Measurements from ENCODE around the gene NLRP14.

The NLRP14 gene

DNA sequence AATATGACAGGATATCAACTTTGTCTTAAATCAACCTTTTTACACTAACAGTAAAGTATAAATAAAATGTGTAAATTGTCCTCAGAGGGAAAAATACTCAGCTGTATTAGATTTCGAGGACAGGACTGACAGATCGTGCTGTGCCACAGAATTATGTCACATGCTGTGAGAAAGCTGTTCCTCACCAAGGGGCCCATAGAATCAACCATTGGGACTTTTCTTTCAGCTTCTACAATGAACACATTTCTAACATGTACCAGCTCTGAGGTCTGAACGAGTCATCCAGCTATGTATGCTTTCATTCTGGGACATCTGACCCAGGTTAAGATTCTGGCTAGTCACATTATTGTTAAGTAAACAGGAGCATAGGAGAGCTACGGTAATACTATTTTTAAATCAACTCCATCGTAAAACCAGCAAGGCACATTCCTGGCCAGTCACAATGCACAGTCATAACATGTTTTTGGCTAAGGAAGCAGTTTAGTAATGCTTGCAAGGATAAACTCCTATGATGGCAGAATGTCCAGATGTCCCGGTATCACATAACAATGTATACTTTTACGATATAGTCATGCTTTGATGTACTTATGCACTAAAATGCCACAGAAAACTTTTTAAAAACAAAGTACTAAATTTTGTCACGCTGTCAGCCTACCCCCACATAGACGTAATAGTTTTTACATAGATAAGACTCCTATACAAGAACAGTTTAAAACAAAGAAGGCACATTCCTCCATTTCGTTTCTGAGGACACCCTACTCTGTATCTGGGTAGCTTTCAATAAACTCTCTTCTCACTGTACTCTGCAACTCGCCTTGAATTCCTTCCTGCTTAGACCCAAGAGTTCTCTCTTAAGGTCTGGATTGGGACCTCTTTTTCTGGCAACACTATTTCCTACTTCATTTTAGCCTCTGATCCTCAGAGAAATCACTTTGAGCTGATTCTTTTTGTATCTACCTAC lies 27.5 kb upstream of the NLRP14 start:
- Histone ChIP-seq H3K4me2 (ENCODE audit: insufficient read depth, low read length) (no peak overlapping the region), H3K79me2 (ENCODE audit: insufficient read depth, low read length) (no peaks in the 10 kb centered on the region), H3K27ac (ENCODE audit: low read length) (no peak overlapping the region), H2AFZ (ENCODE audit: low read depth, low read length) (no peak overlapping the region), H3K4me1 (ENCODE audit: insufficient read depth, low read length) (no peaks in the 10 kb centered on the region), H4K20me1 (ENCODE audit: insufficient read depth, low read length) (no peaks in the 10 kb centered on the region), H3K9ac (ENCODE audit: low read depth, low read length) (no peak overlapping the region), H3K27me3 (ENCODE audit: insufficient read depth, low read length, poor library complexity) (peaks cover 3% of the 10 kb centered on the region), H3K4me3 (ENCODE audit: low read depth in 1 of 2, low read length in 2 of 2) (no peak overlapping the region), H3K36me3 (ENCODE audit: insufficient read depth, low read length) (no peaks in the 10 kb centered on the region), H3K9me3 (ENCODE audit: insufficient read depth, low read length, severe bottlenecking) (no peaks in the 10 kb centered on the region)
- ATAC-seq (ENCODE audit: insufficient read depth, low read depth) (no peak), DNase-seq (no peak)
- TF ChIP-seq, protein P1, sequence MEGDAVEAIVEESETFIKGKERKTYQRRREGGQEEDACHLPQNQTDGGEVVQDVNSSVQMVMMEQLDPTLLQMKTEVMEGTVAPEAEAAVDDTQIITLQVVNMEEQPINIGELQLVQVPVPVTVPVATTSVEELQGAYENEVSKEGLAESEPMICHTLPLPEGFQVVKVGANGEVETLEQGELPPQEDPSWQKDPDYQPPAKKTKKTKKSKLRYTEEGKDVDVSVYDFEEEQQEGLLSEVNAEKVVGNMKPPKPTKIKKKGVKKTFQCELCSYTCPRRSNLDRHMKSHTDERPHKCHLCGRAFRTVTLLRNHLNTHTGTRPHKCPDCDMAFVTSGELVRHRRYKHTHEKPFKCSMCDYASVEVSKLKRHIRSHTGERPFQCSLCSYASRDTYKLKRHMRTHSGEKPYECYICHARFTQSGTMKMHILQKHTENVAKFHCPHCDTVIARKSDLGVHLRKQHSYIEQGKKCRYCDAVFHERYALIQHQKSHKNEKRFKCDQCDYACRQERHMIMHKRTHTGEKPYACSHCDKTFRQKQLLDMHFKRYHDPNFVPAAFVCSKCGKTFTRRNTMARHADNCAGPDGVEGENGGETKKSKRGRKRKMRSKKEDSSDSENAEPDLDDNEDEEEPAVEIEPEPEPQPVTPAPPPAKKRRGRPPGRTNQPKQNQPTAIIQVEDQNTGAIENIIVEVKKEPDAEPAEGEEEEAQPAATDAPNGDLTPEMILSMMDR (IDR thresholded peaks at IDR 0.05; ENCODE audit: borderline replicate concordance, extremely low read depth, low read length, poor library complexity, severe bottlenecking) = no peak
- no peak for TF ChIP-seq EZH2 (IDR thresholded peaks at IDR 0.05; ENCODE audit: borderline replicate concordance, low read depth, low read length, severe bottlenecking)

DNA sequence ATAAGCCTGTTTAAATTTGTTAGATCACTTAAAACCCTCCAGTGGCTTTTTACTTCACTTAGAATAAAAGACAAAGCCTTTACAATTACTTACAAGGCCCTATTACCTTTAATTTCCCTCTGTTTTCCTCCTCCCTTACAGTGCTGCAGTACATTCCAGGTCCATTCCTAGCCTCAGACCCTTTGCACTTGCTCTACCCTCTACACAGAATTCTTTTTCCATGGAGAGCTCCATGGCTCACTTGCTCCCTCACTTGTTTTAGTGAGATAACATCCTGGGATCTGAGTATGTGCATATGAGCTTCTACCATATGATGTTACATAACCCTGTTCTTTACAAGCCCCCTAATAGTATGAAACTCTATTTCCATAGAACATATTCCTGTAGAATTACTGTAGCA lies 24.6 kb upstream of the NLRP14 start:
- DNase-seq (no peak), ATAC-seq (ENCODE audit: insufficient read depth, low read depth) (no peak)
- Histone ChIP-seq H2AFZ (ENCODE audit: low read depth, low read length) (no peak overlapping the region), H3K9ac (ENCODE audit: low read depth, low read length) (no peak overlapping the region), H3K9me3 (ENCODE audit: insufficient read depth, low read length, severe bottlenecking) (no peaks in the 10 kb centered on the region), H3K4me1 (ENCODE audit: insufficient read depth, low read length) (no peaks in the 10 kb centered on the region), H4K20me1 (ENCODE audit: insufficient read depth, low read length) (no peaks in the 10 kb centered on the region), H3K36me3 (ENCODE audit: insufficient read depth, low read length) (no peaks in the 10 kb centered on the region), H3K27me3 (ENCODE audit: insufficient read depth, low read length, poor library complexity) (peaks cover 3% of the 10 kb centered on the region), H3K79me2 (ENCODE audit: insufficient read depth, low read length) (no peaks in the 10 kb centered on the region), H3K4me2 (ENCODE audit: insufficient read depth, low read length) (no peak overlapping the region), H3K27ac (ENCODE audit: low read length) (no peak overlapping the region), H3K4me3 (ENCODE audit: low read depth in 1 of 2, low read length in 2 of 2) (no peak overlapping the region)
- TF ChIP-seq, protein P1 (IDR thresholded peaks at IDR 0.05; ENCODE audit: borderline replicate concordance, extremely low read depth, low read length, poor library complexity, severe bottlenecking) = no peak
- no peak for TF ChIP-seq EZH2 (IDR thresholded peaks at IDR 0.05; ENCODE audit: borderline replicate concordance, low read depth, low read length, severe bottlenecking)

DNA sequence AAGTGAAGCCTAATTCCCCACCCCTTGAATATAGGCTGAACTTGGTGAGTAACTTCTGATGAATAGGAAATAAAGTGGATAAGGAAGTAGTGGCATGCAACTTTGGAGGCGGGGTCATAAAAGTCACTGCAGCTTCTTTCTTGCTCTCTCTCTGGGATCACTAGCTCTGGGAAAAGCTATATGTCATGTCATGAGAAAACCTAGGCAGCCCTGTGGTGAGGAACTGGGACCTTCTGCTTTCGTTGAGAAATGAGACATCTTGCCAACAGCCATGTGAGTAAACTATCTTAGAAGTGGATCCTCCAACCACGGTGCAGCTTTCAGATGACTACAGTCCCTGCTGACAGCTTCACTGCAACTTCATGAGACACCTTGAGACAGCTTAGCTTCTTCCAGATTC lies 15.8 kb upstream of the NLRP14 start:
- Histone ChIP-seq H3K4me1 (ENCODE audit: insufficient read depth, low read length) (no peaks in the 10 kb centered on the region), H3K4me2 (ENCODE audit: insufficient read depth, low read length) (no peak overlapping the region), H3K9ac (ENCODE audit: low read depth, low read length) (no peak overlapping the region), H3K4me3 (ENCODE audit: low read depth in 1 of 2, low read length in 2 of 2) (no peak overlapping the region), H3K79me2 (ENCODE audit: insufficient read depth, low read length) (no peaks in the 10 kb centered on the region), H3K27me3 (ENCODE audit: insufficient read depth, low read length, poor library complexity) (no peaks in the 10 kb centered on the region), H2AFZ (ENCODE audit: low read depth, low read length) (no peak overlapping the region), H3K27ac (ENCODE audit: low read length) (no peak overlapping the region), H3K36me3 (ENCODE audit: insufficient read depth, low read length) (no peaks in the 10 kb centered on the region), H3K9me3 (ENCODE audit: insufficient read depth, low read length, severe bottlenecking) (no peaks in the 10 kb centered on the region), H4K20me1 (ENCODE audit: insufficient read depth, low read length) (no peaks in the 10 kb centered on the region)
- no peak; the same call in 2 of the 3 replicates for ATAC-seq (ENCODE audit: insufficient read depth, low read depth)
- no peak for DNase-seq
- TF ChIP-seq EZH2 (IDR thresholded peaks at IDR 0.05; ENCODE audit: borderline replicate concordance, low read depth, low read length, severe bottlenecking) = no peak
- TF ChIP-seq, protein P1 (IDR thresholded peaks at IDR 0.05; ENCODE audit: borderline replicate concordance, extremely low read depth, low read length, poor library complexity, severe bottlenecking) = no peak

Measured in DND-41 (cell line).